NCI-H69 (cell line): ENCODE results near the gene ABCC3.

Experiments used
- DNase-seq: peaks from one replicate; lab custom pipeline; 2025; lab: John Stamatoyannopoulos, UW

ABCC3 gene

GRCh38 chr17:50684612-50685333, 50.1 kb downstream of the ABCC3 start:
- DNase-seq: peak; percentile 62

GRCh38 chr17:50685334-50685665, 50.6 kb downstream of the ABCC3 start:
- no peak for DNase-seq

- DNase-seq: no peak
Measured at GRCh38 chr17:50685691-50686493, 51.2 kb downstream of the ABCC3 start.

- DNase-seq: peak; percentile 46
Measured at GRCh38 chr17:50686494-50687199, 52.0 kb downstream of the ABCC3 start.

GRCh38 chr17:50687200-50688066, 52.8 kb downstream of the ABCC3 start:
- DNase-seq: peak; percentile 82

- peak; percentile 41 for DNase-seq
Measured at GRCh38 chr17:50688245-50688644, 53.6 kb downstream of the ABCC3 start.

GRCh38 chr17:50689251-50689650, 54.6 kb downstream of the ABCC3 start:
- no peak for DNase-seq

GRCh38 chr17:50689956-50690886, 55.5 kb downstream of the ABCC3 start:
- DNase-seq: peak; percentile 62

- DNase-seq: no peak
Measured at GRCh38 chr17:50690887-50691549, 56.3 kb downstream of the ABCC3 start.

GRCh38 chr17:50691550-50692447, 57.1 kb downstream of the ABCC3 start:
- peak; percentile 32 for DNase-seq

GRCh38 chr17:50692448-50693035, 57.9 kb downstream of the ABCC3 start:
- no peak for DNase-seq

GRCh38 chr17:50693036-50693682, 58.5 kb downstream of the ABCC3 start:
- peak; percentile 28 for DNase-seq

GRCh38 chr17:50696365-50696879, 61.7 kb downstream of the ABCC3 start:
- DNase-seq: no peak

GRCh38 chr17:50697062-50697461, 62.4 kb downstream of the ABCC3 start:
- no peak for DNase-seq

GRCh38 chr17:50697663-50698272, 63.1 kb downstream of the ABCC3 start:
- DNase-seq: no peak

- DNase-seq: no peak
Measured at GRCh38 chr17:50699410-50699809, 64.7 kb downstream of the ABCC3 start.

- DNase-seq: no peak
Measured at GRCh38 chr17:50703162-50703561, 68.5 kb downstream of the ABCC3 start.
